NOMO-1 treated with DMSO at 0.1 percent for 48 hours (cell line): ENCODE results near the gene RIMS3.
"Not testable (repeated sequence)": the region's sequence is repeated elsewhere in the genome, so short reads cannot be mapped to it uniquely, and the experiment has no call there.

Experiments
- DNase-seq: peaks from one replicate; lab custom pipeline; 2025; ENCODE audit not compliant: unreplicated experiment; lab: John Stamatoyannopoulos, UW

RIMS3 gene

DNA sequence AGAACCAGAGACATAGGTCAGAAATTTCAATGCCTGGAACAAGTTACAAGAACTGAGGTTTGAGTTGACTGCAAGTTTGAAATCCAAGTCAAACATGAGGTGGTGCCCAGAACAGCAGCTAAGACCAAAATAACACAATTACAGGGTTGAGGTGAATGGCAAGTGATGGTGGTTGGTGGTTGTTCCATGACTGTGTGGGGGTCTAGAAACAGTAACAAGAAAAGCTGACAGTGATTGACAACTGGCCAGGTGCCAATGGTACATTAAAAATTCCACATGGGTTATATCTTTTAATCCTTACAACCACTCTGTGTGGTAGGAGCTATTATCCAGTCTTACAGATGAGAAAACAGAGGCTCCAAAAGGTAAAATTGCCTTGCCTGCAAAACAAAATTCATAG, 32.0 kb downstream of the RIMS3 start:
- no peak for DNase-seq

DNA sequence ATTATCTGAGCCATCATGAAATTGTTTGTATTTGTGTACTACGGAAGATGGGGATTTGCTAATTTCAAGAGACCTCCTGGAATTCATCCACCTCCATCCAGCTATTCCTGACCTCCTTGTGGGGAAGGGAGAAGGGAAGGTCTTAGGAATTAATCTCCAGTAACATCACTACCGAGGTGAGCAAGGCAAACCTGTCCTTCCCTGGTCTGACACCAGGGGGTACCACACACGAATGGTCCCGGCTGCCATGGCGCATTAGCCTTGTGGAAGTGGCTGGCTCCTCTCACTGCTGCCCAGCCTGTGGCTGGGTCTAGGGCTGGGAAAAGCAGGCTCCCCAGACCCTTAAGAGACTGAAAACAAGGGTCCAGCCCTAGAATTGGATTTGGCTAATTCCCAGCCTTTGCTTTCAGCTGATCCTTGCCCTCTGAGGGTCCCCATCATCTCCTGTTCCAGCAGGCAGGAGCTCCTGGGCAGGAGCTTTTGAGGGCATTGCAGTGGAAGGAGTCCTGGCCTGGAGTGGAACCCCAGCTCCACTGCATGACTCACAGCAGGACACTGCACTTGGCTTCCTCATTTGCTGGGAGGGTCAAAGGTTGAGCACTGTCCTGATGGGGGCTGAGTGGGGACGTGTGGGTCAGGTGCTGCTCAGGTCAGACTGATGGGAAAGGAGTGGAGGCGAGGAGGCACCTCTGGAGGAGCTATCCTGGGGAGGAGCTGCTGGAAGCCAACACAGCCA, 34.8 kb downstream of the RIMS3 start:
- DNase-seq, result no peak

- DNase-seq, result not testable (repeated sequence)
Measured at GRCh38 chr1:40629546-40629945, 35.9 kb downstream of the RIMS3 start.

GRCh38 chr1:40628903-40629292, 36.6 kb downstream of the RIMS3 start:
- DNase-seq, result no peak

DNA sequence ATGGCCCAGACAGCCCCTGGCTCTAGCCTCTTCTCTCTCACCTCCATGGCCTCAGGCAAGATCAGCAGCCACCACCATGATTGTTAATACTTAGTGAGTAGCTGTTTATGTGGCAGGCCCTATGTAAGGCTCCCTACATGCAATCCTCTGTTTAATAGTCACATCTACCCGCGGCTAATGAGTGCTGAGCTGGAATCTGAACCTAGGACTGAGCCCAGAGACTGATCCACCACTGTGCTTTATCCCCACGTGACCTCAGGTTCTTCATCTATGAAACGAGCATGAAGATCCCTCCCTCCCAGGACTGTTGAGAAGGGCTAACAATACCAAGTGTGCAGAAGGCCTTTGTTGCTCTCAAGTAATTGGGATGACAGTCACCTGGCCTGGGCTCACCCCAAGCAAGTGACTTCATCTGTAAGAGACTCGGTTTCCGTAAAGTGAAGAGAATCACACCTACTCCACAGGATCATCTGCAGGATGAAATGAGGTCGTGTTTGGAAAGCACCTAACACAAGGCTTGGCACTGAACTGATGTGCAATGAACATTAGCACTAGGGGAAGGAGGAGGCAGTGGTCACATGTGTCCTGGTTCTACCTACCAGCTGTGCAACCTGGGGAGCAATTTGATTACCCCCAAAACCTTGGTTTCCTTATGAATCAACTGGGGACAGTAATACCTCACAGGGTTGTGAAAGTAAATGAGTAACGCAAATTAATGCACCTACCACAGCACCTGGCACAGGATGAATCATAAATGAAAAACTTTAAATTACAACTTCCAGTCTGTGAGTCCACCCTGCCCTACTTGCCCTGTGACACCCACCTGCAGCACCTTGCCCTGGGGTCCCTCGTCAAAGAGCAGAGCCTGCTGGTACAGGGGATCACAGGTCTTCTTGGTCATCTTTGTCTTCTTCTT, 37.2 kb downstream of the RIMS3 start:
- DNase-seq, result no peak

- DNase-seq, result no peak
Measured at GRCh38 chr1:40626383-40626770, 39.1 kb downstream of the RIMS3 start.

GRCh38 chr1:40625476-40626382, 39.8 kb downstream of the RIMS3 start:
- DNase-seq, result no peak

DNA sequence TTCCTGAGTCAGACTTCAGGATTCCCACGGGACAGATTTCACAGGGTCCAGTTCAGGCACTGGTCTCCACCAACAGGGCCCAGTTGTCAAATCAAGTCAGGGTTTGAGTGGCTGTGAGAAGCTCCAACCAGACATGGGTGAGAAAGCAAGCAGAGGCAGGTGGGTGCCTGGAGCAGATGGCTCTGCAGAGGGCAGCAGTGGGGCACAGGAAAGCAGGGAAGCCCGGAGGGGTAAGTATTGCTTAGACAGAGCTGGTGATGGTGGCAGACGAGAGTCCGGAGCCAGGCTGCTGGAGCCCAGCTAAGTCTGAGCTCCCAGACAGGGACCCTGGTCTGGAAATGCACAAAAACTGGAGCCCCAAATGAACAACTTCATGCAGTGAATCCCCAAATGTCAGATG, 40.4 kb downstream of the RIMS3 start:
- DNase-seq, result no peak

DNA sequence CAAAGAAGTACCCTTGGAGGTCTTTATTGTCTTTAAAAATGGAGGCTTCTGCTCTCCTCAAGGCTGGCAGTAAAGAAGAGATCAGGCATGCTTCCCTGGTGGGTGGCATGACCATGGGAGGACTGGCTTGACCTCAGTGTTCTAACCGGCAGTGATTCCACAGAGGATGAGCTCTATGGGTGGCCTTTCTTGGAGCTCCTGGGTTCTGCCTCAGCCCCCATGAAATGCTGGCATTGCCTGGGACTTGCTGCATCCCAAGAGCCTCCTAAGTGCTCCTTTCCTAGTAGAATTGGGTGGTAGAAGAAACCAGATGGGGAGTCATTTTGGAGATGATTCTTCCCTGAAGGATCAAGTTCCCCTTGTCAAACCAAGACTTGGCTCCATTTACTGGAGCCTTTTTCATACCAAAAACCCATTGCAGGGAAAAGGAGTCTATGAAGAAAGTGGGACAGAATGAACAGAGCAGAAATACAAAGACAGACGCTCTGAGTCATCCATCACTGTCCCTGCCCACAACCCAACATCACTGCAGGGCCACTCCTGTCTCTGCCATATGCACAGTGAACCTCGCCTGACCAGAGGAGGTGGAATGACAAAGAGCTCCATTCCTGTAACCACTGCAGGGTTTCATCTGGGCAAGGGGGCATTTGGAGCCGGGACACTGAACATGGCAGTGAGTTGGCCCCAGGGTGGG, 42.4 kb downstream of the RIMS3 start:
- no peak for DNase-seq

- DNase-seq, result no peak
Measured at GRCh38 chr1:40621821-40622450, 43.5 kb downstream of the RIMS3 start.

- DNase-seq, result no peak
Measured at GRCh38 chr1:40620586-40621210, 44.8 kb downstream of the RIMS3 start.

GRCh38 chr1:40620150-40620549, 45.3 kb downstream of the RIMS3 start:
- no peak for DNase-seq

DNA sequence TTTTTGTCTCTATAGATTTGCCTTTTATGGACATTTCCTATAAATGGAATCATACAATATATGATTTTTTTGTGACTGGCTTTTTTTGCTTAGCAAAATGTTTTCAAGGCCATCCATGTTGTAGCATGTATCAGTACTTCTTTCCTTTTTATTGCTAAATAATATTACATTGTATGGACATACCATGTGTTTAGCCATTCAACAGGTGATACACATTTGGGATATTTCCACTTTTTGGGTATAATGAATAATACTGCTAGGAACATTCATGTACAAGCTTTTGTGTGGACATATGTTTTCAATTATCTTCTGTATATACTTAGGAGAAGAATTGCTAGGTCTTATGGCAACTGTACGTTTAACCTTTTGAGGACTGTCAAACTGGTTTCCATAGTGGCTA, 47.4 kb downstream of the RIMS3 start:
- DNase-seq, result no peak

DNA sequence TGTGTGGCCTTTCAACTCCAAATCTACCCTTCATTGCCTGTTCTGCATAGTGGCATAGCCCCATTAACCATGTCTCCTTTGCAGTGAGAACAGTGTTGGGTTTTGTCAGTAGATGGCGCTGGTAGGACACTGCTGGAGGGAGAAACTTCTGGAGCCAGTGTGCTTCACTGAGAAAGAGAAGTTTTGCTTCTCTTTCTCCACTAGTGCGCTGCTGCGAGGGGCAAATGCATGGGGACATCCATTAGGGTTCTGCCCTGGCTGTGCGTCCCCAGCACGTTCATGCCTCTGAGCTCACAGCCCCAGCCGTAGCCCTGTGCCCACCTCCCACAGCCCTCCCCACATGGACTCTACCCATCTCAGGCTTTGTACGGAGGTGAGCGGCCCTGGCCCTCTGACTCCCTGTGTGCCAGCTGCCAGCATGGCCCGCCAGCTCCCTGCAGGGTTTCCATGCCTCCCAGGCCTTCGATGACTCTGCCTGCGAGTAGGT, 53.1 kb downstream of the RIMS3 start:
- DNase-seq, result peak; percentile 77

DNA sequence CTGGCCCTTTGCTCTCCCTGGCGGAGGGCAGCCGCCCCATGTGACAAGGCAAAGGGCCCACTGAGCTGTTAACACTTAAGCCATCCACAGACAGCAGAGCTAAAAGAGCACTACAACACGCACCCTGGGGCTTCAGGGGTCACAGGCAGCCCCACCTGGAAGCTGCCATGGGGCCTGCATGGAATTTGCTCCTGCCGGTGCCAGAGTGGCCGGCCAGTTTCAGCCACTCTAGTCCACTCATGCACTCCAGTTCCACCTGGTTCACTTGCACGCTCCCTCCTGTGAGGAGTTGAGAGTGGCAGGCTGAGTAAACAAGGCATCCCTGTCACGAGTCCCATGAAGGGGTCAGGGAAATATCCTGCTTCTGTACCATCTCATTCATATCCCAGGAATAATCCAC, 55.3 kb downstream of the RIMS3 start:
- DNase-seq, result no peak

DNA sequence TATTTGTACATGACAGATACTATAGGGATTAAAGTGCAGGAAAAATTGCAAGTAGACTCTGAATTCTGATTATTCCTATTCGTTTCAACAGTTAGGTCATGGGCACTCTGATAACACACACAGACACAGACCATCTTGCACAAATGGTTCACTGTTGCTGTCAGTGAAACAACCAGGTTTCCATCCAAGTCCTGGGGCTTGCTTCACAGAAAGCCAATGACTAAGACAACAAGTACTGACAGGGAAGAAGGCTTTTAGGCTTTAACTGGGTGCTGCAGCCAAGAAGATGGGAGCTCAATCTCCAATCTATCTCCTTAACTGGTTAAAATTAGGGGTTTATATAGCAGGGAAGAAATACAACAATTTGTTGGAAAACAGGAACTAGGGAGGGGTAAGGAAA, 57.6 kb downstream of the RIMS3 start:
- peak; percentile 75 for DNase-seq

GRCh38 chr1:40606978-40607377, 58.5 kb downstream of the RIMS3 start:
- DNase-seq, result no peak

GRCh38 chr1:40606194-40606593, 59.3 kb downstream of the RIMS3 start:
- DNase-seq, result no peak

- peak; percentile 72 for DNase-seq
Measured at GRCh38 chr1:40599926-40600325, 65.6 kb downstream of the RIMS3 start.

DNA sequence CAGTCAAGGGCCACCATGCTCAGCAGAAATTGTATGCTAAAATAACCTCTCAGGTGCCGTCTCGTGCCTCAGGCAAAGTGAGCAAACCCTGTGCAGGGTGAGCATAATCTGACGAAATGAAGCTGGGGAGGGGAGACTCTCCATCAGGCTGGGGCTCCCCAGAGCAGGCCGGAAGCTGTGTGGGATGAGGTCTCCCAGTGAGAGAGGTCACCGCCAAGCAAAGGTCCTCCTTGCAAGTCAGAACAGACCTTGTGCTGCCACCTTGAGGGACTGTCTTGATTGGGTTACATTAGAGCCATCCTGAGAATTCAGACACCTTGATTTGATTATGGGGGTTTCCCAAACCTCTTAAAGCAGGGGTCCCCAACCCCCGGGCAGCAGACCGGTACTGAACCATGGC, 69.9 kb downstream of the RIMS3 start:
- no peak for DNase-seq
